GM10248 (cell line): Measurements from ENCODE around the gene KCNS3.

Source experiments
- CTCF ChIA-PET: fragments of 300-600 bp; sonication (Branson Sonifier 250); formaldehyde crosslinking; extraction: SDS; loops from one replicate; lab custom pipeline; 2021; ENCODE audit warnings: antibody characterized with exemption; lab: Yijun Ruan, JAX
- POLR2A ChIA-PET: fragments of 350-650 bp; sonication (Branson Sonifier 250); formaldehyde crosslinking; extraction: SDS; loops from one replicate; lab custom pipeline; 2020; ENCODE audit warnings: antibody characterized with exemption; lab: Yijun Ruan, JAX
- DNase-seq: peaks from one replicate; pipeline ENCODE4 v3.0.0; 2012; ENCODE audit errors: extremely low spot score
- TF ChIP-seq, protein P1 (sequence below): IDR thresholded peaks from 2 replicates; pipeline ENCODE4 v1.5.1; 2012; ENCODE audit warnings: mild to moderate bottlenecking, low read depth; ENCODE audit errors: extremely low read depth, missing control alignments, control extremely low read depth

Gene KCNS3

GRCh38 chr2:17857021-17857420 lies 21.4 kb upstream of the KCNS3 start:
- ChIA-PET CTCF (interaction anchor here (0.5 to 1.3 kb wide), 2 partner anchors 12 to 386 kb away, joined by 3 to 4 read pairs; no protein-coding TSS in a partner anchor), POLR2A (no interaction called here)
- no peak for DNase-seq
- TF ChIP-seq, protein P1, sequence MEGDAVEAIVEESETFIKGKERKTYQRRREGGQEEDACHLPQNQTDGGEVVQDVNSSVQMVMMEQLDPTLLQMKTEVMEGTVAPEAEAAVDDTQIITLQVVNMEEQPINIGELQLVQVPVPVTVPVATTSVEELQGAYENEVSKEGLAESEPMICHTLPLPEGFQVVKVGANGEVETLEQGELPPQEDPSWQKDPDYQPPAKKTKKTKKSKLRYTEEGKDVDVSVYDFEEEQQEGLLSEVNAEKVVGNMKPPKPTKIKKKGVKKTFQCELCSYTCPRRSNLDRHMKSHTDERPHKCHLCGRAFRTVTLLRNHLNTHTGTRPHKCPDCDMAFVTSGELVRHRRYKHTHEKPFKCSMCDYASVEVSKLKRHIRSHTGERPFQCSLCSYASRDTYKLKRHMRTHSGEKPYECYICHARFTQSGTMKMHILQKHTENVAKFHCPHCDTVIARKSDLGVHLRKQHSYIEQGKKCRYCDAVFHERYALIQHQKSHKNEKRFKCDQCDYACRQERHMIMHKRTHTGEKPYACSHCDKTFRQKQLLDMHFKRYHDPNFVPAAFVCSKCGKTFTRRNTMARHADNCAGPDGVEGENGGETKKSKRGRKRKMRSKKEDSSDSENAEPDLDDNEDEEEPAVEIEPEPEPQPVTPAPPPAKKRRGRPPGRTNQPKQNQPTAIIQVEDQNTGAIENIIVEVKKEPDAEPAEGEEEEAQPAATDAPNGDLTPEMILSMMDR, result no peak

DNA sequence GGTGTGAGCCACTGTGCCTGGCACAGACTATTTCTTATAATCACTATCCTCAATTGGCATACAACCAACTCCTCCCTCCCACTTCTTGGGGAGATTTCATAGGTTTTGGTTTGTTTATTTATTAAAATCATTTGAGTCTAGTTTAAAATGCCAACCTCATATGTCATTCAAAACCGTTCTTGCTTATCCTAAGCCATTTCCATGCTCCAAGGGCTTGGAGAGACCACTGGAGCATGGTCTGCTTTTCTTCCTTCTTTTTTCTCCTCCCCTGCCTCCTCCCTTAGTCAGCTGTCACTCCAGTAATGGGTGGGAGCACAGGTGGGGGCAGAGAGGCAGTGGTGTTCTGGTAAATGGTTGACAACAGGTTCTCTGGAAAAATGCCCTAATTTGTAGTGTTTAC lies 20.4 kb upstream of the KCNS3 start:
- TF ChIP-seq, protein P1, result no peak
- POLR2A ChIA-PET, result no interaction called here
- CTCF ChIA-PET, result interaction anchor here (1.3 kb wide), 1 partner anchor 11 kb away, joined by 3 read pairs; no protein-coding TSS in a partner anchor
- DNase-seq, result no peak

DNA sequence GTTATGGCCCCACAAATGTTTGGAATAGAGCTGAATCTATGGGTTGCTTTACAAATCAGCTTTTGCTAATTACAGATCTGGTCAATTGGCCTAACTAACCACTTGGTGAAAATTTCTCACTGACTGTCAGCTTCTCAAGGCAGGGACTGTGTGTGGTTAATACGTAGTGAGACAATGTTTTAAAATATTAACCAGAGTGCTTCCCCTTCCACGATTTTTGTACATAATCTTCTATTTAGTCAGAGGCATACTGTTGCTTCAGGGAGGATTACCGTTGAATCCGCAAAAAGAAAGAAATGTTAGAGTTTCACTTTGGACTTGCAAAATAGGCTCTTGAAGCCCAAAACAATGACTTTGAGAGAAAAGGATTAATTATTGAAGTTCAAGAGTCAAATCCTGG lies 14.9 kb upstream of the KCNS3 start:
- POLR2A ChIA-PET, result no interaction called here
- CTCF ChIA-PET, result no interaction called here
- DNase-seq, result no peak
- TF ChIP-seq, protein P1, result no peak

DNA sequence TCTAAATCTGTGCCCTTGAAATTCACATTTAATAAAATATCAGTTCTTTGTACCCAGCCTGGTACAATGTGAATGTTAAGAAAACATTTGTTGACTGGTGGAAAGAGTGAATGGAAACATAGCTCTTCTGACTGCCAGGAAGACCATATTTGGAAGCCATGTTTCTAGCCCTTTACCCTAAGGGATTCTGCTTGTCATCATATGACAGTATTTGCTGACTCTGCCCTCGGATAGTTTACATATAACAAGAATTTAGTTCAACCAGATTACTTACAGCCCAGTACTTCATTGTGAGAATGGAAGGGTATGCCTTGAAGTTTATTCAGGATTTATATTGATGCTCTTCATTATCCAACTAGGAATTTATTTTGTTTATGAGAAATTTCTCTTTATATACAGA lies 13.8 kb upstream of the KCNS3 start:
- no peak for DNase-seq
- TF ChIP-seq, protein P1, result no peak
- POLR2A ChIA-PET, result no interaction called here
- CTCF ChIA-PET, result no interaction called here

GRCh38 chr2:17867133-17867532 lies 11.3 kb upstream of the KCNS3 start:
- ChIA-PET POLR2A (no interaction called here), CTCF (interaction anchor here (1.6 to 1.8 kb wide), 3 partner anchors 19 to 221 kb away, joined by 3 to 4 read pairs (median 4); no protein-coding TSS in a partner anchor)
- TF ChIP-seq, protein P1, result no peak
- no peak for DNase-seq

DNA sequence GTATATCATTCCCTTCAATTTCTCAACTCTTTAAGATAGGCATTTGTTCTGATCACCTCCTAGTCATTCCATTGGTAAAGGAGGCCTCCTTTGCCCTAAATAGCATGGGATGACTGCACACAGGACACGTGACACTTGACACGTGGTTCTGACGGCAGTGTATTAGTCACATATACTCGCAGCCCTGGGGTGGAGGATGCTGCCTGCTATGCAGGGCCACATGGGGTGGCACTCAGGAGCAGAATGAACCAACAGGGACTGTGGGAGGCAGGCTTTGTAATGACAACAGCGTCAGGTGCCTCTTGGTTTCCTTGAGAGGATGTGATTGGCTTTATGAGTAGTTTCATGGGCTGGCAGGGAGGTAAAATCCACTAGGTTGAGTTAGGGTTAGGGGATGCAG lies 9.3 kb upstream of the KCNS3 start:
- no peak for DNase-seq
- CTCF ChIA-PET, result no interaction called here
- TF ChIP-seq, protein P1, result no peak
- POLR2A ChIA-PET, result no interaction called here
